Keratinocyte (primary cell): Measurements from ENCODE around the gene LANCL2. TPM values are rescaled to one million over a fixed set of nuclear protein-coding genes. Genes with fewer than 3 reads are reported as not detected.

Experiments
- DNase-seq: peaks from one replicate; pipeline ENCODE4 v3.0.0-alpha.2; 2011; ENCODE audit warnings: low read depth, missing footprints, low spot score
- FAIRE-seq: peaks from 2 replicates; lab custom pipeline; 2011; peaks lifted over from hg19 to GRCh38; lab: Jason Lieb, UNC
- H2AFZ ChIP-seq: 2 replicates; pipeline ENCODE4 v1.6.0; 2012; ENCODE audit warnings: low read length, control low read depth, inconsistent platforms; ENCODE audit not compliant: control insufficient read depth
- H3K27ac ChIP-seq: 2 replicates; pipeline ENCODE4 v1.5.1; 2011; ENCODE audit warnings: low read length; ENCODE audit not compliant: control insufficient read depth, insufficient read depth
- H3K27me3 ChIP-seq: 3 replicates; pipeline ENCODE4 v1.6.0; 2011; ENCODE audit warnings: low read length; ENCODE audit not compliant: control insufficient read depth, insufficient read depth; ENCODE audit errors: extremely low read depth
- H3K36me3 ChIP-seq, 2 experiments: 2 replicates in 1 of 2; 3 replicates in 1 of 2; pipeline ENCODE4 v1.5.1; 2011; ENCODE audit warnings: low read length in 2 of 2, mild to moderate bottlenecking in 1 of 2; ENCODE audit not compliant: control insufficient read depth in 2 of 2, insufficient read depth in 2 of 2; ENCODE audit errors: extremely low read depth in 1 of 2
- H3K4me1 ChIP-seq: 3 replicates; pipeline ENCODE4 v1.5.1; 2011; ENCODE audit warnings: low read length; ENCODE audit not compliant: control insufficient read depth, insufficient read depth; ENCODE audit errors: extremely low read depth
- H3K4me2 ChIP-seq: 3 replicates; pipeline ENCODE4 v1.6.0; 2011; ENCODE audit warnings: low read depth, low read length; ENCODE audit not compliant: control insufficient read depth, insufficient read depth; ENCODE audit errors: extremely low read depth
- H3K4me3 ChIP-seq, 3 experiments: fragments of 200-600 bp in 1 of 3; sonication (generic) in 1 of 3; 2 replicates in 2 of 3; 3 replicates in 1 of 3; pipeline ENCODE4 v1.5.1; 2011 to 2016; ENCODE audit warnings: low read length in 3 of 3, mild to moderate bottlenecking in 3 of 3, control low read depth in 2 of 3, inconsistent platforms in 1 of 3, low read depth in 1 of 3, mixed read lengths in 1 of 3, mixed run types in 1 of 3, moderate library complexity in 1 of 3; ENCODE audit not compliant: control insufficient read depth in 2 of 3, insufficient read depth in 2 of 3; ENCODE audit errors: extremely low read depth in 1 of 3
- H3K79me2 ChIP-seq: 2 replicates; pipeline ENCODE4 v1.6.0; 2012; ENCODE audit warnings: low read length; ENCODE audit not compliant: control insufficient read depth, insufficient read depth
- H3K9ac ChIP-seq: 3 replicates; pipeline ENCODE4 v1.6.0; 2011; ENCODE audit warnings: low read length; ENCODE audit not compliant: control insufficient read depth, insufficient read depth; ENCODE audit errors: extremely low read depth
- H3K9me1 ChIP-seq: 3 replicates; pipeline ENCODE4 v1.6.0; 2011; ENCODE audit warnings: low read length; ENCODE audit not compliant: control insufficient read depth, insufficient read depth; ENCODE audit errors: extremely low read depth
- H3K9me3 ChIP-seq: 2 replicates; pipeline ENCODE4 v1.5.1; 2012; ENCODE audit warnings: low read depth, low read length; ENCODE audit not compliant: control insufficient read depth
- H4K20me1 ChIP-seq: 3 replicates; pipeline ENCODE4 v1.6.0; 2011; ENCODE audit warnings: low read length; ENCODE audit not compliant: control insufficient read depth, insufficient read depth; ENCODE audit errors: extremely low read depth
- CTCF ChIP-seq, 3 experiments: IDR thresholded peaks in 1 of 3; conservative IDR thresholded peaks in 1 of 3; optimal IDR thresholded peaks in 1 of 3; 2 replicates in 2 of 3; 3 replicates in 1 of 3; pipeline versions ENCODE3 to v1.5.1; 2011; ENCODE audit warnings: low read length in 3 of 3, mild to moderate bottlenecking in 3 of 3, moderate library complexity in 2 of 3, control low read depth in 1 of 3, inconsistent platforms in 1 of 3; ENCODE audit not compliant: insufficient read depth in 2 of 3; ENCODE audit errors: extremely low read depth in 1 of 3
- EZH2 ChIP-seq: IDR thresholded peaks from one replicate; pipeline ENCODE4 v1.6.1; 2012; ENCODE audit warnings: inconsistent platforms, mild to moderate bottlenecking, low read length, moderate library complexity
- dilution Hi-C: fragments of 300-500 bp; cut with MboI; formaldehyde crosslinking; loops from one replicate; pipeline ENCODE4 v1.7.0; 2020; ENCODE audit warnings: low sequenced_read_pairs; ENCODE audit not compliant: extremely low pct_ligation_motif_present
- polyA plus RNA-seq, 5 experiments: library from polyadenylated mRNA; depleted of rRNA in 3 of 5; stranded (reverse) in 3 of 5; stranded (forward) in 1 of 5; unstranded in 1 of 5; fragments of >200 nt; gene quantifications; 1 replicate in 1 of 5; 2 replicates in 3 of 5; 3 replicates in 1 of 5; pipeline versions ENCODE4 v1.2.1 to v1.2.3, GENCODE V29; 2011 to 2012; ENCODE audit warnings: missing spikeins in 2 of 5, low read depth in 1 of 5, low replicate concordance in 1 of 5

LANCL2 gene
- polyA plus RNA-seq, 1 donor (not counting 4 experiments of a cell fraction or from before 2014, with no cell fraction given) = 14.5 TPM

GRCh38 chr7:55438085-55438756 is 73.1 kb downstream of the LANCL2 start:
- DNase-seq = no peak
- dilution Hi-C loops = no loop called here
- H3K4me2 ChIP-seq = no peak overlapping the region
- H3K9me3 ChIP-seq = no peaks in the 10 kb centered on the region
- no peaks in the 10 kb centered on the region for H3K36me3 ChIP-seq
- H3K79me2 ChIP-seq = no peaks in the 10 kb centered on the region
- FAIRE-seq = no peak
- H3K27ac ChIP-seq = no peak overlapping the region
- H2AFZ ChIP-seq = no peak overlapping the region
- H3K4me1 ChIP-seq = peaks cover 6% of the 10 kb centered on the region
- TF ChIP-seq CTCF (optimal IDR thresholded peaks at IDR 0.05 in 1 of 3, IDR thresholded peaks at IDR 0.05 in 1 of 3, conservative IDR thresholded peaks at IDR 0.05 in 1 of 3; ENCODE audit: extremely low read depth in 1 of 3, insufficient read depth in 2 of 3, low read length in 3 of 3) (no peak), EZH2 (no peak)
- no peak overlapping the region for H3K9ac ChIP-seq
- no peaks in the 10 kb centered on the region for H3K9me1 ChIP-seq
- H4K20me1 ChIP-seq = no peaks in the 10 kb centered on the region
- H3K4me3 ChIP-seq = no peak overlapping the region
- no peaks in the 10 kb centered on the region for H3K27me3 ChIP-seq

GRCh38 chr7:55438757-55439525 is 73.8 kb downstream of the LANCL2 start:
- no peaks in the 10 kb centered on the region for H3K36me3 ChIP-seq
- H3K4me3 ChIP-seq = no peak overlapping the region
- no peaks in the 10 kb centered on the region for H3K27me3 ChIP-seq
- peak overlapping the region; percentile 22 for H3K4me2 ChIP-seq
- no peaks in the 10 kb centered on the region for H4K20me1 ChIP-seq
- no peak overlapping the region for H3K9ac ChIP-seq
- H3K4me1 ChIP-seq = peaks cover 6% of the 10 kb centered on the region
- FAIRE-seq (no peak), DNase-seq (no peak)
- H2AFZ ChIP-seq = no peak overlapping the region
- no peak for TF ChIP-seq EZH2
- no peak for TF ChIP-seq CTCF (optimal IDR thresholded peaks at IDR 0.05 in 1 of 3, IDR thresholded peaks at IDR 0.05 in 1 of 3, conservative IDR thresholded peaks at IDR 0.05 in 1 of 3; ENCODE audit: extremely low read depth in 1 of 3, insufficient read depth in 2 of 3, low read length in 3 of 3)
- no peaks in the 10 kb centered on the region for H3K9me1 ChIP-seq
- H3K27ac ChIP-seq = no peak overlapping the region
- H3K79me2 ChIP-seq = no peaks in the 10 kb centered on the region
- dilution Hi-C loops = no loop called here
- H3K9me3 ChIP-seq = no peaks in the 10 kb centered on the region
